ENCODE measurements around the gene FLT1. TPM values are rescaled to one million over a fixed set of nuclear protein-coding genes. Genes with fewer than 3 reads are reported as not detected.

Gene FLT1
- polyA plus RNA-seq, 1 donor from 2014 or later, result 0.26 TPM

GRCh38 chr13:28503182-28503967, 8.4 kb upstream of the FLT1 start:
- Mint-ChIP-seq H3K36me3 (no peaks in the 10 kb centered on the region), H3K27ac (no peak overlapping the region), H3K4me3 (no peak overlapping the region), H3K27me3 (peaks cover 11% of the 10 kb centered on the region), H3K9me3 (peaks cover 0 to 3% (median 0%) of the 10 kb centered on the region in 3 donors), H3K4me1 (no peaks in the 10 kb centered on the region)

- Mint-ChIP-seq H3K27ac (no peak overlapping the region), H3K27me3 (peaks cover 12% of the 10 kb centered on the region), H3K36me3 (no peaks in the 10 kb centered on the region), H3K9me3 (peaks cover 0 to 5% (median 0%) of the 10 kb centered on the region in 3 donors), H3K4me1 (no peaks in the 10 kb centered on the region), H3K4me3 (no peak overlapping the region)
These were observed 6.6 kb upstream of the FLT1 start for GRCh38 chr13:28501547-28501946.

GRCh38 chr13:28499609-28500008, 4.7 kb upstream of the FLT1 start:
- Mint-ChIP-seq H3K27ac (no peak overlapping the region), H3K27me3 (peaks cover 25% of the 10 kb centered on the region), H3K36me3 (no peaks in the 10 kb centered on the region), H3K9me3 (peaks cover 0 to 5% (median 0%) of the 10 kb centered on the region in 3 donors), H3K4me3 (no peak overlapping the region), H3K4me1 (peaks cover 0 to 7% (median 2%) of the 10 kb centered on the region in 3 donors)

GRCh38 chr13:28498481-28499115, 3.7 kb upstream of the FLT1 start:
- no peak overlapping the region for H3K27ac Mint-ChIP-seq
- H3K36me3 Mint-ChIP-seq, result no peaks in the 10 kb centered on the region
- H3K4me3 Mint-ChIP-seq, result no peak overlapping the region
- peaks cover 22% of the 10 kb centered on the region for H3K27me3 Mint-ChIP-seq
- peaks cover 0 to 7% (median 2%) of the 10 kb centered on the region in 3 donors for H3K4me1 Mint-ChIP-seq
- H3K9me3 Mint-ChIP-seq, result peaks cover 0 to 5% (median 0%) of the 10 kb centered on the region in 3 donors

- peaks cover 4 to 9% (median 9%) of the 10 kb centered on the region in 3 donors for H3K4me1 Mint-ChIP-seq
- peaks cover 0 to 5% (median 0%) of the 10 kb centered on the region in 3 donors for H3K9me3 Mint-ChIP-seq
- no peak overlapping the region for H3K27ac Mint-ChIP-seq
- H3K4me3 Mint-ChIP-seq, result peak overlapping the region in 1 of 4 donors; percentile 74
- H3K36me3 Mint-ChIP-seq, result no peaks in the 10 kb centered on the region
- peaks cover 29% of the 10 kb centered on the region for H3K27me3 Mint-ChIP-seq
These were observed 2.4 kb upstream of the FLT1 start for GRCh38 chr13:28497143-28497876.

GRCh38 chr13:28496188-28496564, 1.2 kb upstream of the FLT1 start:
- Mint-ChIP-seq H3K36me3 (no peaks in the 10 kb centered on the region), H3K9me3 (peaks cover 0 to 5% (median 0%) of the 10 kb centered on the region in 3 donors), H3K27ac (no peak overlapping the region), H3K27me3 (peaks cover 32% of the 10 kb centered on the region), H3K4me3 (peak overlapping the region; percentile 47 to 79 (median 61)), H3K4me1 (peaks cover 4 to 9% (median 9%) of the 10 kb centered on the region in 3 donors)

- H3K27me3 Mint-ChIP-seq, result peaks cover 34% of the 10 kb centered on the region
- H3K36me3 Mint-ChIP-seq, result no peaks in the 10 kb centered on the region
- peaks cover 0 to 5% (median 0%) of the 10 kb centered on the region in 3 donors for H3K9me3 Mint-ChIP-seq
- no peak overlapping the region for H3K27ac Mint-ChIP-seq
- peaks cover 4 to 9% (median 9%) of the 10 kb centered on the region in 3 donors for H3K4me1 Mint-ChIP-seq
- peak overlapping the region; percentile 4 to 79 (median 28) for H3K4me3 Mint-ChIP-seq
These were observed 735 bp upstream of the FLT1 start for GRCh38 chr13:28495538-28496187.

- peaks cover 34% of the 10 kb centered on the region for H3K27me3 Mint-ChIP-seq
These were observed 487 bp downstream of the FLT1 start for GRCh38 chr13:28494504-28494777.

GRCh38 chr13:28493740-28494503, 1.0 kb downstream of the FLT1 start:
- peaks cover 0 to 4% (median 0%) of the 10 kb centered on the region in 3 donors for H3K9me3 Mint-ChIP-seq
- H3K4me3 Mint-ChIP-seq, result peak overlapping the region in 2 of 4 donors; percentile 23 to 68
- H3K27ac Mint-ChIP-seq, result no peak overlapping the region
- H3K4me1 Mint-ChIP-seq, result peaks cover 4 to 10% (median 9%) of the 10 kb centered on the region in 3 donors
- H3K36me3 Mint-ChIP-seq, result no peaks in the 10 kb centered on the region
- H3K27me3 Mint-ChIP-seq, result peaks cover 37% of the 10 kb centered on the region

More at GRCh38 chr13:28494504-28494777, 487 bp downstream of the FLT1 start:
- Mint-ChIP-seq H3K9me3 (peaks cover 0 to 4% (median 0%) of the 10 kb centered on the region in 3 donors), H3K36me3 (no peaks in the 10 kb centered on the region), H3K4me1 (peaks cover 4 to 10% (median 9%) of the 10 kb centered on the region in 3 donors), H3K27ac (no peak overlapping the region), H3K4me3 (peak overlapping the region in 1 of 4 donors; percentile 68)

- no peaks in the 10 kb centered on the region for H3K36me3 Mint-ChIP-seq
- H3K27me3 Mint-ChIP-seq, result peaks cover 39% of the 10 kb centered on the region
- H3K4me3 Mint-ChIP-seq, result peak overlapping the region in 2 of 4 donors; percentile 68 to 74
- peaks cover 0 to 2% (median 0%) of the 10 kb centered on the region in 3 donors for H3K9me3 Mint-ChIP-seq
- H3K27ac Mint-ChIP-seq, result no peak overlapping the region
- H3K4me1 Mint-ChIP-seq, result peaks cover 7 to 12% (median 9%) of the 10 kb centered on the region in 3 donors
These were observed 2.2 kb downstream of the FLT1 start for GRCh38 chr13:28492569-28493367.

- peaks cover 0 to 2% (median 0%) of the 10 kb centered on the region in 3 donors for H3K9me3 Mint-ChIP-seq
- peaks cover 22% of the 10 kb centered on the region for H3K27me3 Mint-ChIP-seq
- H3K4me3 Mint-ChIP-seq, result no peak overlapping the region
- H3K27ac Mint-ChIP-seq, result no peak overlapping the region
- no peaks in the 10 kb centered on the region for H3K36me3 Mint-ChIP-seq
- H3K4me1 Mint-ChIP-seq, result peaks cover 5 to 9% (median 6%) of the 10 kb centered on the region in 3 donors
These were observed 4.9 kb downstream of the FLT1 start for GRCh38 chr13:28490061-28490460.

- Mint-ChIP-seq H3K36me3 (no peaks in the 10 kb centered on the region), H3K27ac (peak overlapping the region in 1 of 3 donors; percentile 33), H3K4me3 (no peak overlapping the region), H3K4me1 (peaks cover 5 to 9% (median 6%) of the 10 kb centered on the region in 3 donors), H3K27me3 (peaks cover 22% of the 10 kb centered on the region), H3K9me3 (peaks cover 0 to 2% (median 0%) of the 10 kb centered on the region in 3 donors)
These were observed 5.4 kb downstream of the FLT1 start for GRCh38 chr13:28489524-28489931.

GRCh38 chr13:28488376-28489005, 6.4 kb downstream of the FLT1 start:
- peaks cover 26% of the 10 kb centered on the region for H3K27me3 Mint-ChIP-seq
- H3K27ac Mint-ChIP-seq, result peak overlapping the region in 1 of 3 donors; percentile 16
- no peak overlapping the region for H3K4me3 Mint-ChIP-seq
- H3K9me3 Mint-ChIP-seq, result peaks cover 0 to 2% (median 0%) of the 10 kb centered on the region in 3 donors
- no peaks in the 10 kb centered on the region for H3K36me3 Mint-ChIP-seq
- H3K4me1 Mint-ChIP-seq, result peaks cover 5 to 9% (median 6%) of the 10 kb centered on the region in 3 donors
